HG02970 (cell line): ENCODE results near the gene UBTF.

Source experiments
- ATAC-seq: cut with Tn5 transposase; IDR thresholded peaks from one replicate; pipeline ENCODE4 v1.9.1; 2021; ENCODE audit warnings: mild to moderate bottlenecking, moderate library complexity, moderate number of reproducible peaks; ENCODE audit not compliant: unreplicated experiment, low FRiP score

The UBTF gene

GRCh38 chr17:44216694-44217093 lies 2.8 kb downstream of the UBTF start:
- ATAC-seq: no peak

GRCh38 chr17:44216173-44216572 lies 3.3 kb downstream of the UBTF start:
- ATAC-seq: no peak

GRCh38 chr17:44214896-44215295 lies 4.6 kb downstream of the UBTF start:
- no peak for ATAC-seq

GRCh38 chr17:44214230-44214494 lies 5.3 kb downstream of the UBTF start:
- ATAC-seq: no peak

- ATAC-seq: no peak
These were observed 5.9 kb downstream of the UBTF start for GRCh38 chr17:44213403-44214229.

GRCh38 chr17:44212507-44213402 lies 6.7 kb downstream of the UBTF start:
- ATAC-seq: no peak

- no peak for ATAC-seq
These were observed 7.9 kb downstream of the UBTF start for GRCh38 chr17:44211281-44212265.

GRCh38 chr17:44210342-44211192 lies 8.9 kb downstream of the UBTF start:
- ATAC-seq: peak; percentile 85

- no peak for ATAC-seq
These were observed 9.6 kb downstream of the UBTF start for GRCh38 chr17:44209786-44210341.

GRCh38 chr17:44207743-44208142 lies 11.7 kb downstream of the UBTF start:
- ATAC-seq: no peak

GRCh38 chr17:44207319-44207718 lies 12.2 kb downstream of the UBTF start:
- ATAC-seq: no peak

GRCh38 chr17:44206825-44207155 lies 12.7 kb downstream of the UBTF start:
- no peak for ATAC-seq

GRCh38 chr17:44205962-44206824 lies 13.3 kb downstream of the UBTF start:
- no peak for ATAC-seq

GRCh38 chr17:44204441-44204882 lies 15.0 kb downstream of the UBTF start:
- ATAC-seq: no peak

- no peak for ATAC-seq
These were observed 15.6 kb downstream of the UBTF start for GRCh38 chr17:44203731-44204440.

- no peak for ATAC-seq
These were observed 16.7 kb downstream of the UBTF start for GRCh38 chr17:44202756-44203155.

- ATAC-seq: no peak
These were observed 18.9 kb downstream of the UBTF start for GRCh38 chr17:44200478-44201155.
